HS-27A (cell line): Measurements from ENCODE around the gene STXBP3.
A peak's percentile ranks its signal among the peaks of the same experiment; 100 is the strongest.
"Not testable (repeated sequence)": the region's sequence is repeated elsewhere in the genome, so short reads cannot be mapped to it uniquely, and the experiment has no call there.

Experiments used
- DNase-seq: peaks from one replicate; pipeline ENCODE4 v3.0.0-alpha.2; 2012; ENCODE audit warnings: low read depth, missing footprints

Gene STXBP3

DNA sequence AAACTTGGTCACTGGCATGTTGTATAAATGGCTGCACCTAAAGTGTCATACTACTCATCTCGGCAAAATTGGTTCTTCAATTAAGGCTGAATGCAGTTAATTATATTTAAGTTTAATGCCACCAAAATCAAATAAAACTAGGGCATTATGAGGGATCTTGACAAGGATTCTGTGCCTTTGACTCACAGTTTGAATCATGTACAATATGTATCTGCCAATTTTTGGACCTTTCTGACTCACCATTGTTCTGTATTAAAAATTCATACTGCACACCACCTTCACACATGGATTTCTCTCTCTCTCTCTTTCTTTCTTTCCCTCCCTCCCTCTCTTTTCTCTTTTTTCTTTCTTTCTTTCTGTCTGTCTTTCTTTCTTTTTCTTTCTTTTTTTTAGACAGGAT, 14.1 kb upstream of the STXBP3 start:
- no peak for DNase-seq

DNA sequence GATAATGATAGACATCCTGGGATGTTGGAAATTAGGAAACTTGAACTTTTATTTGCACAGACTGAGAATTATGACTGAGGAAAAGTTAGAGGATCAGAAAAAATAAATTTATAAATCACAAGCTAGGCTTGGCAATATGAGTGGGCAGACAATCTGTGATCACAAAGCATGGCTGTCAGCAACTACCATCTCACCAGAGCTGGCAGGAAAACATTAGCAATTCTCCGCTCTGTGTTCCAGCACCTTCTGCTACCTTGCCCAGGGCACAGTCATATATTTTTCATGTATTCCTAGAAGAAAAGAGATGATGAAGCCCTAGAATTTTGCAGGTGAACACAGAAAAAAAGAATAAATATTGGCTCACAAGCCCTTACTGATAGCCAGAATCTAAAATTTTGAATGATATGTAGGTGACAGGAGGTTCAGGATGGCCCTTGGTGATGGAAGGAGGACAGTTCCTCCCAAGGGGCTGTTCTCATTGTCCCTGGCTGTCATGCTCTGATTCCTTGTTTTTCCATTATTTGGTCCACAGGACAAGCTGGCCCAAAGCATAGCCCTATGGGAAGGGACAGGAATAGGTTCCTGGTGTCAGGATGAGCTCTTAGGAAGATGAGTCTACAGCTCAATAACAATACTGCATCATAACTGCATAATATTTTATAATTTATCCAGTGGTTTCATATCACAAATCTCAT, 12.2 kb upstream of the STXBP3 start:
- DNase-seq = no peak

DNA sequence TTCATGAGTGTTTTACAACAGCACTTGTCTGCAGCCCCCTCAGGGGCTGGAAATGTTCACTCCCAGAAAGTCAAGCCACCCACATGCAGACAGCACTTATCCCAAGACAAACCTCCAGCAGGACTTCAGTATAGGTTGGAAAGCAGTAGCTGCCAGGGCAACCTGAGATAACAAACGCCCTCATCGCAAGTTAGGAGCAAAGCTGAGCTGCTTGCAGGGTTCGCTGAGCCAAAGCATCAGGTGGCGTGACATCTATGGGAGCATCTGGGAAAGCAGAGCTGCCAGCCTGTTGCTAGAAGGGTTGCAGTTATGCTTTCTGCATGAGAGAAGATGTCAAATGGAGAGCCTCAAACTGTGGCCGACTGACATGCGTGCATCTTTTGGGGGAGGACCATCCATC, 4.2 kb upstream of the STXBP3 start:
- no peak for DNase-seq

DNA sequence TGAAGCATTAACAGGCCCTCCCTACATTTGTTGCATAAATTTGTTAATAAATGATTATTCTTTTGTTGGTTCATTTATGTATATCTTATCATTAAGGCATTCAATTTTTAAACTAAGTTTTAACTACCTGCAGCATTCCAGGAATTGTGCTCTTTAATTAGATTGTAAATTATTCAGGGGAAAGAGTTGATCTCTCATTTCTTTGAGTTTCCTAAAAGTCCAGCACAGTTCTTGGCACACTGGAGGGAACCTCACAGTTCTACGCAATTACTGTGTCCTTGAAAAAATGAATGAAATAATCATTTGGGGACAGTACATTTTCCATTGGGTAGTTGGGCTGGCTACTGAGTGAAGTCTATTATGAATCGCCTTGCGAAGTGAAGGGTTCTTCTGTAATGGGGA, 493 bp upstream of the STXBP3 start:
- no peak for DNase-seq

DNA sequence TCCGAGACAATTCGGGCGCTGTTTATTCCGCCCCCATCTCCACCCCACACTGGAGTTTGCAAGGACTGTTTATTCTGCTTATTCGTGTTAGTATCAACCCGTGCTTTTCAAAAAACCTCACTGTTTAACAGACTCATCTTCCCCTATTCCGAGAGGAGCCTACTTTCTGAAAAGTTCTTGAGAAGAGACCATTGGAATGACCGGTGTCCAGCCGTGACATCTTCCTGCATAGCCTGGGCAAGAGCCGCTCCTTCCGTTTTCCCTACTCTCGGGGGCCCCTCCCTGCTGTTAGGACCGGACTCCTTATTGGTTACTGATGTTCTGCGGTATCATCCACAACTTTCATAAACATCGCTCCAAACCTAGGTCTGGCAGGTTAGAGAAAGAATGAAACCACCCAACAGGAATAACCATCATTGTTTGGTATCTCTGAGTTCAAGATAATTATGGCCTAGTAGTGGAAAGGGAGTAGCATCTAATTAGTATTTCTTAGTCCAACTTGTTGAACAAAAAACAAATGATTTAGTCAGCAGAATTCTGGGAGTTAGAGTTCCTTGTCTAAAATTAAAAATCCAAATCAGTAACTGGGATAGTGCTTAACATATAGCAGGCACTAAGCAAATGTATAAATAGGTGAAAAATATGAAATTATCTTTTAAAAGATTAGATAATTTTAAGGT, 837 bp downstream of the STXBP3 start:
- DNase-seq = peak; percentile 64

DNA sequence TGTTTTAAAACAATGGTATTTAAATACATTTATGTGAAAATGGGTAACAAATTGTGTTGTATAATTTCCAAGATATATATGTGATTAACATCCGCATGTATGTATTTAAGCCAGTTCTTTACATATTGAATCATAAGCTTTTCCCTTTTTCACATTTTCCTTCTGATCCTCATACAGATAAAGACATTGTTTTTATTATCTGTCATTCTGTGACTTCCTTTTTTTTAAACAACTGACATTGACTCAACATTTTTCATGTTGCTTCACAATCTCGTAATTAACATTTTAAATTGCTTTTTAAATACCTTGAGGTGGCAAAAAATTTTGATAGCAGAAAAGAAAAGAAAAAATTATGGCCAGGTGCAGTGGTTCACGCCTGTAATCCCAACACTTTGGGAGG, 1.4 kb downstream of the STXBP3 start:
- no peak for DNase-seq

DNA sequence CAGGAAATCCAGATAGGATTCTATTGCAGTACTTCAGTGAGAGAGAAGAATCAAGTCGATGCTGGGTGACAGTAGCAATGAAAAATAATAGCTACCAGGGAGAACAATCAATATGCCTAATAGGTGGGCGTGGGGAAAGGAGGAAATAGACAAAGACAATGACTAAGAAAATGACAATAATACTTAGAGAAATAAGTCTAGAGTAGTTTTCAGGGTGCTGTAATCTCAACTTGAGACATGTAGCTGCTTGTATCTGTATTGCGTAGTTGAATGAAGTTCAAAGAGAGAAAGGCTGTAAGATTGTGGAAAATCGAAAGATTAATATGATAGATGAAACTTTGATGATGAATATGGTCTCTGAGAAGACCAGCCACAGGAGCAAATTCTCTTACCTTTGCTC, 2.6 kb downstream of the STXBP3 start:
- no peak for DNase-seq

DNA sequence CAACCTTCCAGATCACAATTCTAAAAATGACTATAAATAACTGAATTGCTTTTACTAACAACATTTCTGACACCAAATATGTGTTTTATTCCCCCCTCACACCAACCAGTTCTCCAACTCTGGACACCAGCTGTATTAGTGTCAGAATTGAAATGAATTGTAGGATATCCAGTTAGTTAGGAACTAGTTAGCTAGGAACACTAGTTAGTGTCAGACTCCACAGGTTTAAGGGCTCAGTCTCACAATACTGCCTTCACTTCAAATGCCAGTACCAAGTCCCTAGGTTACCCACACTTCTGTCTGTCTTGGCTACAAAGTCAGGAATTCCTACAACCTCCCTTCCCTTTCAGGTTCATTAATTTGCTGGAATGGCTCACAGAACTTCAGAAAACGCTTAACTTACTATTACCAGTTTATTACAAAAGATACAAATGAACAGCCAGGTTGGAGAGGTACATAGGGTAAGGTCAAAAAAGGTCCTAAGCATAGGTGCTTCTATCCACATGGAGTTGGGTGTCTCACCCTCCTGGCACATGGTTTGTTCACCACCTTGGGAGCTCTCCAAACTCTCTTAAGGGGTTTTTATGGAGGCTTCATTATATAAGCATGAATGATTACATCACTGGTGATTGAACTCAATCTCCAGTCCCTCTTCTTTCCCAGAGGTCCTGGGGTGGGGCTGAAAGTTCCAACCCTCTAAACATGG, 4.2 kb downstream of the STXBP3 start:
- DNase-seq = no peak

DNA sequence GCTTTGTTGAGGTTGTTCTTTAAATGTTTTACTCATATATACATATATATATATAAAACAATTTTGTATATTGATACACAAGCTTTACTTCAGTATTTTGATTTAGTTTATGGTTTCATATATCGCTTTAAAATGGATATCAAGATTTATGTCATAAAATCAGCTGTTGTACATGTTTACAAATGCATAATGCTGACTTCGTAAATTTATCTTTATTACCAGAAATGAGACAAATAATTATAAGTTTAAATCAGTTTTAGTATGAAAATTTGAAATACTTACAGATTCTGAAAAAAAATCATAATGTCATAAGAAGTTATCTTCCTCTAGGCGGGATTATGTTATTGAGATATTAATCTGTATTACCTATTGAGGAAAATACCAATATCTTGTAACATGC, 6.9 kb downstream of the STXBP3 start:
- DNase-seq = no peak

DNA sequence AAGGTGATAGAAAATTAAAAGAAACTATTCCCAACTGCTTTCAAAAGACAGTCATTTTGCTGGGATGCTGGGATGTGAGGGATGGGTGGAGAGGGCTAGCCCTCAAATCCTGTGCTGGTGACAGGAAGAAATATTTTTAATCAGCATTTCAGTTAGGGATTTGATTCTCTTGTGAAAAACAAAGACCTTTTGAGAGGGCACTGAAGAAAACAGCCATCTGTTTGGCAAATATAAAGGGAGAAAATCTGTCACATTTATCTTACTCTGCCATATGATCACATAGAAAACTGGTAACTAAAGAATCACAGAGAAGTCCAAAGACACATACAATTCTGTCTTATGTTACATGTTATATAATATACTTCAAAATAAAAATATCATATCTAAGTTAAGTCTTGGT, 12.3 kb downstream of the STXBP3 start:
- no peak for DNase-seq

DNA sequence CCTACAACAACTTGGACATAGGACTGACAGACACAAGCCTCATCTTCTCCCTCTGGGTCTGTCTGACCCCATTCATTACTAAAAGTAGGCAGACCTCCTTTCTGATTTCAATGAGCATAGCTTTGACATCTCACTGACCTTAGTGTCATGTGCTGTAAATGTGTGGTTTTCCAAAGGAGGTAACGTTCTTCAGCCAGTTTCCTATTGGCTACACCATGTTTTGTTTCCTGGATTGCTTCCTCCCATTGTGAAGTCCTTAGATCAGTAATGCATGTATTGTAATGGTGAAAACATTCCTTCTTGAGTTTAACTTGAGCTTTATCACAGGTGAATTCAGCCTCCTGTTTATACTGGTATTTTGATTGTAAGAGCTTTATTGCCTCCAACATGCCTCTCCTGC, 20.6 kb downstream of the STXBP3 start:
- DNase-seq = no peak

DNA sequence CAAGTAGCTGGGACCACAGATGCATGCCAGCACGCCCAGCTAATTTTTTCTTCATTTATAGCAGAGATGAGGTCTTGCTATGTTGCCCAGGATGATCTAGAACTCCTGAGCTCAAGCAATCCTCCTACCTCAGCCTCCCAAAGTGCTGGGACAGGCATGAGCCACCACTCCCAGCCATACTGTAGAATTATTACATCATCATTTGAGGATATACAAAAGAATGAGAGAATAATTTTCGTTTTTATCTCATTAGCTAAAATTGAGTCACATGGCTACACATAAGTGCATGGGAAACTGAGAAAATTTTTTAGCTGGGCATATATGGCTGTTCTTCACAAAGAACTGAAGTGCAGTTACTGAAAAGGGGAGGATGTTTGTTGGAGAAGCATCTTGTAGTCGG, 21.2 kb downstream of the STXBP3 start:
- no peak for DNase-seq

DNA sequence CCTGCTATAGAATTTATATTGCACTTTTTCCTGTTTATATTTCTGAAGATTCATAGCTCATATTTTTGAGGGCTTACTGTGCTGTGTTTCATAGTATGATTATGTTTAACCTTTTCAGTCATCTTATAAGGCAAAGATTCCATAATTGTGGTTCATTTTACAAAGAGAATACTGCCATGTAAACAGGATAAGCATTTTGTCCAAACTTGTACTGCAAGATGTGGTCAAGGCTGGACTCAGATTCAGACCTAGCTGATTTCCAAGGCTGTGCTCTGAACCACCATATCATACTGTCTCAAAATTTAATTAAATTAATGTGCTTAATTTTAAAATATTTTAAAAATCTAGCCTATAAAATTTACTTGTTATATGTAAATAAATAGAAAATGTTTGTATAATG, 31.4 kb downstream of the STXBP3 start:
- DNase-seq = no peak

DNA sequence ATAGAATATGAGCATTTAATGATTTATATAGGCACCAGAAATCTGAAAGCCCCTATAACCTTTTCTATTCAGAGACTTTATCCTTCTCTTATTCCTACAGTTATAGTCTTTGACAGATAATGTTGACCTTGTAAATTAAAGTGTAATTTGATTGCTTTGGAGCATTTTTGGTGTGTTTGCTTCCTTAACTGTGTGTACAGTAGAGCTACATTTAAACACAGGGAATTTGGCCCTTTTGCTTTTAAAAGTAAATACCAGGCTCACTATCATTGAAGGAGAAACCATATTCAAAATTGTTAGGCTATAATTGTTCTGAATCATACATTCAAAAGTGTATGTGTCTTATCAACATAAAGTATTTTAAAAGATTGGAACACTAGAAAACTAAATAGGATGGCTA, 33.0 kb downstream of the STXBP3 start:
- no peak for DNase-seq

DNA sequence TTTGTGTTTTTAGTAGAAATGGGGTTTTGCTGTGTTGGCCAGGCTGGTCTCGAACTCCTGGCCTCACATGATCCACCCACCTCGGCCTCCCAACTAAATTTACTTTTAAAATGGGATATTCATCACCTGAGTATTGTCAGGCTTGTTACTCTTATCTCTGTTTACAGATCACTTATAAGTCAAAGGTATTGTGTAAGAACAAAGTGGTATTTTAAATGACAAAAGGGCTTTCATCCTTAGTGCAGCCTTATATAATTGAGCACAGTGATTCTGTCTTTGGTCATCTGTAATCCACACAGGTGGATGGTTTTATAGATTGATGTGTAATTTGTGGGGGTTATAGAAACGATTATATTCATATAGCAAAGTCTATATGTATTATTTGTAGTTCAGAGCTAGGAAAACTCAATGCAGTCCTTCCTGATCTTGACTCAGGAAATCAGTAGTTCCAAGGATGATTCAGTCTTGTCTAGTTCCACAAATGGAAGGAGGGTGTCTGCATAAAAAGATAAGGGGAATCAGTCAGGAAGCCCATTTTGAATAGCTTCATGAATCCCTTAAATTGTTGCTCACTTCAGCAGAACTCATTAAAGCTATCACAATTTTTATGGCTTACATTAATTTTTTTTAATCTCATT, 34.6 kb downstream of the STXBP3 start:
- DNase-seq = no peak

DNA sequence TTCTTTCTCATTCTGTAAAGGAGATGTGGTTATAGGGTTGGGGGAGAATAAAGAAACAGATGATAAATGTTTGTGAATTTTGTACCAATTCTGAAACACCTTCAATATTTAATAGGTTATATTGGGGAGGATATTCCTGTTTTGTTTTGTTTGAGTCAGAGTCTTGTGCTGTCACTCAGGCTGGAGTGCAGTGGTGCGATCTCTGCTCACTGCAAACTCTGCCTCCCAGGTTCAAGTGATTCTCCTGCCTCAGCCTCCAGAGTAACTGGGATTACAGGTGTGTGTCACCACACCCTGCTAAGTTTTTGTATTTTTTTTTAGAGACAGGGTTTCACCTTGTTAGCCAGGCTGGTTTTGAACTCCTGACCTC, 35.1 kb downstream of the STXBP3 start:
- not testable (repeated sequence) for DNase-seq

DNA sequence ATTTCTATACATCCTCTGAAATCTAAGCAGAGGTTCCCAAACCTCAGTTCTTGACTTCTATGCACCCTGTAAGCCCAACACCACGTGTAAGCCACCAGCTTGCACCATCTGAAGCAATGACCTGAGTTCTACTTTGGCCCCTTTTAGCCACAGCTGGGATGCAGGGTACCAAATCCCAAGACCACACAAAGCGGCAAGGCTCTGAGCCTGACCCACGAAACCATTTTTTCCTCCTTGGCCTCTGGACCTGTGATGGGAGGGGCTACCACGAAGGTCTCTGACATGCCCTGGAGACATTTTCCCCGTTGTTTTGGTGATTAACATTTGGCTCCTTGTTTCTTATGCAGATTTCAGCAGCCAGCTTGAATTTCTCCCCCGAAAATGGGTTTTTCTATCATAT, 38.8 kb downstream of the STXBP3 start:
- DNase-seq = no peak

DNA sequence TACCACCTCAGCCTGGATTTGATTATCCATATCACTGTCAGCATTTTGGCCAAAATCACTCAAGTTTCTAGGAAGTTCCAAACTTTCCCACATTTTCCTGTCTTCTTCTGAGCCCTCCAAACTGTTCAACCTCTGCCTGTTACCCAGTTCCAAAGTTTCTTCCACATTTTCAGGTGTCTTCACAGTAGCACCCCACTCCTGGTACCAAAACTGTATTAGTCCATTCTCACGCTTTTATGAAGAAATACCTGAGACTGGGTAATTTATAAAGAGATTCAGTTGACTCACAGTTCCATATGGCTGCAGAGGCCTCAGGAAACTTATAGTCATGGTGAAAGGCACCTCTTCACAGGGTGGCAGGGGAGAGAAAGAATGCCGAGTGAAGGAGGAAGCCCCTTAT, 39.4 kb downstream of the STXBP3 start:
- no peak for DNase-seq

DNA sequence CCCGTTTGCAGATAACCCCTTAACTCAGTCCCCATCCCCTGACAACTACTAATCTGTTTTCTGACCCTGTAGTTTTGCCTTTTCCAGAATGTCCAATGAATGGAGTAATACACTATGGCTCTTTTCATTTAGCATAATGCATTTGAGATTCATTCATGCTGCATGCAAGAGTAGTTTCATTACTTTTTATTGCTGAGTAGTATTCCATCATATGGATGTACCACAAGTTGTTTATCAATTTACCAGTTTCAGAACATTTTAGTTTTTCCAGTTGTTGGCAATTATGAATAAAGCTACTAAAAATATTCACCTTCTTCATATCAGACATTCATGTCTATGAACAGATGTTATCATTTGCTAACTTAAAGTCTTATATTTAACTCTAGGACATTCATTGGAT, 45.3 kb downstream of the STXBP3 start:
- no peak for DNase-seq

DNA sequence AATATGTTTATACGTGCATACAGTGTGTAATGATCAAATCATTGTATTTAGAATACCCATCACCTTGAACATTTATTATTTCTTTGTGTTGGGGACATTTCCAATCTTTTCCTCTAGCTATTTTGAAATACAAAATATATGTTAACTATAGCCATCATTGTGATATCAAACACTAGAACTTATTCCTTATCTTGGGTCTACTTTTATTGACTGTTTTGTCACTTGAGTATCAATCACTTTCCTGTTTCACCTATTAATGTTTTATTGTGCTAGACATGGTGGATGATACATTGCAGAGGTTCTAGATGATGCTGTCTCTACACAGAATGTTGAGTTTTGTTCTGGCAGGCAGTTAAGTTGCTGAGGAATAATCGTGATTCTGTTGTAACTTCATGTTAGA, 45.9 kb downstream of the STXBP3 start:
- DNase-seq = no peak

DNA sequence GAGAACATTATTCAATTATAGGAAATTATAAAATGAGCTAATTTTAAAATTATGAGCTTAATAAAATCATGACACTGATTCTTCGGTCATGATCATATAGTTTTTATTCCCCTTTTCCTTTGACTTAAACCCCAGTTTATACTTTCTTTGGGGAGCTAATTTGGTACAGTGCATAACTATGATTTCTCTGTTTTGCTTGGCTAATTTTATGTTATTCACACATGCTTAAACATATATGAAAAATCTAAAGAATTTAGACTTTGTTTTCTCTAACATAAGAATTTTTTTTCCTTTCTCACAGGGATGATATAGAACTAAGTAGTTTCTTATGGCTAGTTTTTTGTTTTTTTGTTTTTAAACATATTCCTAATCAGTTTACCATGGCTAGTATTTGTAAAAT, 52.5 kb downstream of the STXBP3 start:
- no peak for DNase-seq

DNA sequence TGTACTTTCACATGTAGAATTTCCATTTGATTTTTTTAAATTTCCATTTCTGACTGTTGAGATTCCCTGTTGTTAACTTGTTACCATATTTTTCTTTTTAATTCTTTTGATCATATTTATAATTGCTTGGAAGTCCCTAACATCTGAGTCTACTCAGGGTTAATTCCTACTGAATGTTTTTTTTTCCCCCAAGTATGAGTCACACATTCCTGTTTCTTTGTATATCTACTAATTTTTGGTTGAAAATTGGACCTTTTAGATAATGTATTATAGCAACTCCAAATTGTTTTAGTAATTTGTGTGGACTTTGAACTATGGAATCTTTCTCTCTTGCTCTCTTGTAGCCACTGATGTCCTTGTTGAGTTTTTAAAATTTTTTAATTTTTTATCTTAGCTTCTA, 54.6 kb downstream of the STXBP3 start:
- DNase-seq = peak; percentile 36

DNA sequence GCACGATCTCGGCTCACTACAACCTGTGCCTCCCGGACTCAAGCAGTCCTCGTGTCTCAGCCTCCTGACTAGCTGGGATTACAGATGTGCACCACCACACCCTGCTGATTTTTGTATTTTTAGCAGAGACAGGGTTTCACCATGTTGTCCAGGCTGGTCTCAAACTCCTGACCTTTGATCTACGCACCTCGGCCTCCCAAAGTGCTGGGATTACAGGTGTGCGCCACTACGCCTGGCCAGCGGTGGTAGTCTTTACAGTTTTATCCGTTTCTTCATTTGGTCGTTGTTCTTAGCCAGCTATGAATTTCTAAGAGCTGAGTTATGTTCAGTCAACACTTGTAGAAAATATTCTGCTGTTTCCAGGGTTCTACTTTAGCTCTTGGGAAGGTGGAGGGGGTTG, 57.1 kb downstream of the STXBP3 start:
- DNase-seq = no peak
